K562 (cell line): Measurements from ENCODE around the gene TLR2. TPM values are rescaled to one million over a fixed set of nuclear protein-coding genes. Genes with fewer than 3 reads are reported as not detected.

ENCODE experiments used
- ATAC-seq: fragments of 200-7000 bp; cut with Tn5 transposase; 3 replicates; pipeline ENCODE4 v1.9.1; 2020; ENCODE audit warnings: moderate library complexity
- BruUV-seq: library from RNA; stranded (reverse); fragments of 400-500 nt; replicated peaks from 2 replicates; lab custom pipeline; 2021; lab: Mats Ljungman, UMichigan
- CTCF ChIA-PET: fragments of 300-600 bp; formaldehyde crosslinking; extraction: SDS; loops from one replicate; lab custom pipeline; 2021; ENCODE audit warnings: low intra/inter-chr PET ratio; lab: Yijun Ruan, JAX
- POLR2A ChIA-PET: fragments of 300-600, 350-650 bp; sonication (Branson Sonifier 250); formaldehyde crosslinking; extraction: SDS; loops from one replicate; lab custom pipeline; 2021; ENCODE audit warnings: antibody characterized with exemption, inconsistent platforms; lab: Yijun Ruan, JAX
- DNase-seq, 4 experiments: peaks; one replicate each; pipeline versions ENCODE4 v3.0.0 to v3.0.0-alpha.2; 2011 to 2018; ENCODE audit warnings: low spot score in 3 of 4, mixed read lengths in 3 of 4; ENCODE audit errors: extremely low read depth in 1 of 4
- FAIRE-seq: peaks from 2 replicates; lab custom pipeline; 2011; peaks lifted over from hg19 to GRCh38; lab: Jason Lieb, UNC
- H2AFZ ChIP-seq: 2 replicates; pipeline ENCODE4 v1.6.0; 2011; ENCODE audit warnings: low read depth, low read length, control low read depth, inconsistent platforms
- H3K27ac ChIP-seq: fragments of 200-600 bp; 3 replicates; pipeline ENCODE4 v1.8.0; 2011; ENCODE audit warnings: low read depth, mild to moderate bottlenecking, control low read depth, inconsistent platforms, low read length, moderate library complexity, mixed read lengths; ENCODE audit errors: extremely low read depth
- H3K27me3 ChIP-seq, 2 experiments: fragments of 300-600 bp in 1 of 2; 2 replicates in 1 of 2; 3 replicates in 1 of 2; pipeline versions ENCODE4 v1.6.0 to v1.8.0; 2011; ENCODE audit warnings: inconsistent platforms in 2 of 2, low read length in 2 of 2, mild to moderate bottlenecking in 1 of 2, mixed read lengths in 1 of 2, moderate library complexity in 1 of 2; ENCODE audit not compliant: control insufficient read depth in 2 of 2, insufficient read depth in 2 of 2
- H3K36me3 ChIP-seq: fragments of 300-600 bp; 3 replicates; pipeline ENCODE4 v1.8.0; 2011; ENCODE audit warnings: mild to moderate bottlenecking, low read length, inconsistent platforms; ENCODE audit not compliant: control insufficient read depth, insufficient read depth
- H3K4me1 ChIP-seq, 2 experiments: fragments of 200-600 bp in 1 of 2; replicated peaks in 1 of 2; 2 replicates in 1 of 2; 3 replicates in 1 of 2; pipeline versions ENCODE4 v1.5.1 to v1.8.0; 2011; ENCODE audit warnings: inconsistent platforms in 2 of 2, low read length in 2 of 2, mild to moderate bottlenecking in 1 of 2, mixed read lengths in 1 of 2, moderate library complexity in 1 of 2; ENCODE audit not compliant: control insufficient read depth in 2 of 2, insufficient read depth in 2 of 2
- H3K4me2 ChIP-seq: 2 replicates; pipeline ENCODE4 v1.6.1; 2011; ENCODE audit warnings: low read length, control low read depth, inconsistent platforms, mixed read lengths; ENCODE audit not compliant: insufficient read depth
- H3K4me3 ChIP-seq: fragments of 200-600 bp; sonication (generic), shearing (Covaris generic); 2 replicates; pipeline ENCODE4 v1.5.1; 2016; ENCODE audit warnings: control low read depth, inconsistent platforms
- H3K79me2 ChIP-seq: fragments of 200-600 bp; 3 replicates; pipeline ENCODE4 v1.8.0; 2011; ENCODE audit warnings: low read length, inconsistent platforms; ENCODE audit not compliant: control insufficient read depth, insufficient read depth
- H3K9ac ChIP-seq, 2 experiments: 2 replicates each; pipeline versions ENCODE4 v1.6.0 to v1.6.1; 2011; ENCODE audit warnings: low read depth in 2 of 2, low read length in 2 of 2, control low read depth in 1 of 2, inconsistent platforms in 1 of 2, mild to moderate bottlenecking in 1 of 2, mixed read lengths in 1 of 2; ENCODE audit not compliant: insufficient read depth in 1 of 2
- H3K9me1 ChIP-seq: one replicate; pipeline ENCODE4 v1.6.0; 2011; ENCODE audit warnings: inconsistent platforms, mild to moderate bottlenecking, low read length, moderate library complexity; ENCODE audit not compliant: control insufficient read depth, insufficient read depth
- H3K9me3 ChIP-seq: replicated peaks from 2 replicates; pipeline ENCODE4 v1.5.1; 2011; ENCODE audit warnings: low read depth, low read length, inconsistent platforms; ENCODE audit not compliant: control insufficient read depth, insufficient read depth
- H4K20me1 ChIP-seq: replicated peaks from 2 replicates; pipeline ENCODE4 v1.6.1; 2011; ENCODE audit warnings: low read length, inconsistent platforms, mixed read lengths; ENCODE audit not compliant: control insufficient read depth, insufficient read depth
- CTBP1 ChIP-seq: fragments of 450-650 bp; IDR thresholded peaks from 2 replicates; pipeline ENCODE4 v1.6.1; 2016; ENCODE audit warnings: borderline replicate concordance
- SPI1 ChIP-seq: IDR thresholded peaks from 2 replicates; pipeline ENCODE4 v1.6.1; 2011; ENCODE audit warnings: low read depth, low read length, control low read depth, borderline replicate concordance
- SRSF3 ChIP-seq: fragments of 200-400 bp; formaldehyde crosslinking; IDR thresholded peaks from 2 replicates; pipeline ENCODE4 v1.6.1; 2016; ENCODE audit warnings: mild to moderate bottlenecking, low read length, moderate library complexity; ENCODE audit not compliant: insufficient read depth
- STAT5A ChIP-seq: IDR thresholded peaks from 2 replicates; pipeline ENCODE4 v1.6.1; 2012; ENCODE audit warnings: low read length, inconsistent platforms, borderline replicate concordance
- XRCC3 ChIP-seq: fragments of 450-650 bp; IDR thresholded peaks from 2 replicates; pipeline ENCODE4 v1.6.1; 2017; ENCODE audit warnings: mild to moderate bottlenecking, moderate library complexity
- ZNF134 ChIP-seq: fragments of 250-450 bp; sonication (Bioruptor Pico); conservative IDR thresholded peaks from 2 replicates; pipeline ENCODE4 v1.4.0; 2020
- ZNF583 ChIP-seq: fragments of 250-450 bp; sonication (Bioruptor Pico); IDR thresholded peaks from 2 replicates; pipeline ENCODE4 v1.4.0; 2020
- ZNF668 ChIP-seq: fragments of 250-450 bp; sonication (Bioruptor Pico); IDR thresholded peaks from 2 replicates; pipeline ENCODE4 v1.8.0; 2022; ENCODE audit warnings: mild to moderate bottlenecking, inconsistent platforms
- ZNF76 ChIP-seq: fragments of 250-450 bp; sonication (Bioruptor Pico); IDR thresholded peaks from 2 replicates; pipeline ENCODE4 v1.4.0; 2020; ENCODE audit warnings: mild to moderate bottlenecking, moderate library complexity, borderline replicate concordance
- WGBS: fragments of 100-300 bp; shearing (Covaris generic); methylation state at CpG from one replicate; pipeline ENCODE4 v1.1.6; 2016; ENCODE audit warnings: low coverage, mixed read lengths; ENCODE audit not compliant: insufficient coverage; ENCODE audit errors: missing lambda C conversion rate; 5-methylcytosine and 5-hydroxymethylcytosine counted together
- in situ Hi-C: fragments of 300-500 bp; cut with MboI; formaldehyde crosslinking; loops from 4 replicates; pipeline ENCODE4 v1.15.0; 2018; ENCODE audit warnings: inconsistent platforms, mixed read lengths
- intact Hi-C: fragments of 100-400 bp; cut with micrococcal nuclease; formaldehyde crosslinking; loops from 2 replicates; pipeline ENCODE4 v1.14.2; 2022
- polyA plus RNA-seq, 8 experiments: library from polyadenylated mRNA; depleted of rRNA in 4 of 8; stranded (reverse) in 5 of 8; unstranded in 3 of 8; fragments of >200 nt; fragmentation: Nextera tagmentation in 2 of 8; fragmentation: Illumina TruSeq in 1 of 8; extraction: Ambion mirVana in 2 of 8; extraction: Trizol in 1 of 8; gene quantifications; 2 replicates each; pipeline versions ENCODE4 v1.2.1 to v1.2.3, GENCODE V29; 2011 to 2014; ENCODE audit warnings: inconsistent platforms in 1 of 8, missing spikeins in 1 of 8
- total RNA-seq, 7 experiments: library from RNA; depleted of rRNA in 6 of 7; stranded (reverse); fragments of >200 nt in 6 of 7; fragmentation: Illumina TruSeq in 2 of 7; extraction: Trizol in 2 of 7; gene quantifications; 2 replicates each; pipeline versions ENCODE4 v1.2.1 to v1.2.3, GENCODE V29; 2011 to 2021; ENCODE audit warnings: low replicate concordance in 1 of 7

Gene TLR2
- total and polyA plus RNA-seq, 9 of the 15 experiments (the other 6 are each of a cell fraction or from before 2014, with no cell fraction given): 0.09 to 0.11 TPM; not detected in 7

DNA sequence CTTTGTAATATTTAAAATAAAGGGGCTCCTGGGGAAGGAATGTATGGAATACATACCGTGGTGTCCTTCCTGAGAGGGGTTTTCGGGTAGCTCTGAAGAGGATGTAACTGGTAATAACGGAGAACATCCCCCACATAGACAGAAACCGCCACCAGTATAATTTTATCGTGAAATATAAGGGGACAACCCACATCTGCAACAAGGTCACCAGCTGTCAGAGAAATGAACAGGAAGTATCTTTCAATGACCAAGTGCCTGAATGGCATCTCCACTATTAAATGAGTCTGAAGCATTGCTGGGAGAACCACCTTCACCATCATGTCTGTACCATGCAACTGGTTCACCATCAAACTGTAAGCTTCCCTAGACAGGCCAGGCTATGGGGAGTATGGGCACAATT, 44.1 kb downstream of the TLR2 start (continued):
- no peak for TF ChIP-seq SRSF3
- no peak for TF ChIP-seq STAT5A
- TF ChIP-seq ZNF76 (CRISPR knock-in tag): no peak
- TF ChIP-seq ZNF668 (CRISPR knock-in tag): no peak
- no peak for TF ChIP-seq CTBP1
- TF ChIP-seq XRCC3: no peak
- TF ChIP-seq ZNF583 (CRISPR knock-in tag): no peak

GRCh38 chr4:153728660-153729059, 44.6 kb downstream of the TLR2 start:
- DNase-seq: no peak
- intact Hi-C loops: no loop called here
- ATAC-seq: no peak
- in situ Hi-C loops: no loop called here
- no peaks in the 10 kb centered on the region for H3K9me1 ChIP-seq
- H3K4me3 ChIP-seq: no peak overlapping the region
- no peaks in the 10 kb centered on the region for H4K20me1 ChIP-seq
- no peak for FAIRE-seq
- no TSS peak for BruUV-seq
- H3K27ac ChIP-seq: no peak overlapping the region
- H3K9me3 ChIP-seq: no peaks in the 10 kb centered on the region
- no peak overlapping the region for H2AFZ ChIP-seq
- H3K9ac ChIP-seq: no peak overlapping the region
- H3K36me3 ChIP-seq: no peaks in the 10 kb centered on the region
- peaks cover 5 to 7% of the 10 kb centered on the region in 2 experiments; a peak in 3 of 5 replicates for H3K27me3 ChIP-seq
- no peaks in the 10 kb centered on the region for H3K79me2 ChIP-seq
- no peak overlapping the region for H3K4me2 ChIP-seq
- POLR2A ChIA-PET: interaction anchor here (0.8 kb wide), 1 partner anchor 11 kb away, joined by 3 read pairs; no protein-coding TSS in a partner anchor
- CTCF ChIA-PET: no interaction called here
- H3K4me1 ChIP-seq: no peaks in the 10 kb centered on the region
- TF ChIP-seq SPI1: 0 out of 2 replicates have a peak, but pooled peaks have one; percentile 33
- TF ChIP-seq ZNF134: no peak
- WGBS: 0% methylated on average over 4 of the region's 4 CpGs
